ENCODE measurements around the gene UNCX.
"Not testable (repeated sequence)": the region's sequence is repeated elsewhere in the genome, so short reads cannot be mapped to it uniquely, and the experiment has no call there.

The UNCX gene

GRCh38 chr7:1201916-1202315, 30.8 kb upstream of the UNCX start:
- no peaks in the 10 kb centered on the region for H3K79me2 ChIP-seq (ENCODE audit: insufficient read depth, low read length)
- no peak overlapping the region for H3K9ac ChIP-seq (ENCODE audit: low read depth, low read length, poor library complexity, severe bottlenecking)
- H3K4me2 ChIP-seq (ENCODE audit: low read depth, low read length, poor library complexity, severe bottlenecking): no peak overlapping the region
- 0 out of 2 replicates have a peak, but pooled peaks cover 2% of the 10 kb centered on the region for H3F3A ChIP-seq (ENCODE audit: low read depth)
- H3K36me3 ChIP-seq (ENCODE audit: insufficient read depth, low read length): no peaks in the 10 kb centered on the region
- peaks cover 4% of the 10 kb centered on the region for H3K4me1 ChIP-seq (ENCODE audit: insufficient read depth, low read length, poor library complexity, severe bottlenecking)
- H4K20me1 ChIP-seq (ENCODE audit: insufficient read depth, low read length, poor library complexity, severe bottlenecking): no peaks in the 10 kb centered on the region
- no peaks in the 10 kb centered on the region for H3K9me3 ChIP-seq (ENCODE audit: insufficient read depth, low read depth, low read length)
- no peak overlapping the region for H3K4me3 ChIP-seq (ENCODE audit: low read length, poor library complexity, severe bottlenecking)
- TF ChIP-seq EZH2phosphoT487 (IDR thresholded peaks at IDR 0.05; ENCODE audit: borderline replicate concordance): no peak
- TF ChIP-seq, protein P1, sequence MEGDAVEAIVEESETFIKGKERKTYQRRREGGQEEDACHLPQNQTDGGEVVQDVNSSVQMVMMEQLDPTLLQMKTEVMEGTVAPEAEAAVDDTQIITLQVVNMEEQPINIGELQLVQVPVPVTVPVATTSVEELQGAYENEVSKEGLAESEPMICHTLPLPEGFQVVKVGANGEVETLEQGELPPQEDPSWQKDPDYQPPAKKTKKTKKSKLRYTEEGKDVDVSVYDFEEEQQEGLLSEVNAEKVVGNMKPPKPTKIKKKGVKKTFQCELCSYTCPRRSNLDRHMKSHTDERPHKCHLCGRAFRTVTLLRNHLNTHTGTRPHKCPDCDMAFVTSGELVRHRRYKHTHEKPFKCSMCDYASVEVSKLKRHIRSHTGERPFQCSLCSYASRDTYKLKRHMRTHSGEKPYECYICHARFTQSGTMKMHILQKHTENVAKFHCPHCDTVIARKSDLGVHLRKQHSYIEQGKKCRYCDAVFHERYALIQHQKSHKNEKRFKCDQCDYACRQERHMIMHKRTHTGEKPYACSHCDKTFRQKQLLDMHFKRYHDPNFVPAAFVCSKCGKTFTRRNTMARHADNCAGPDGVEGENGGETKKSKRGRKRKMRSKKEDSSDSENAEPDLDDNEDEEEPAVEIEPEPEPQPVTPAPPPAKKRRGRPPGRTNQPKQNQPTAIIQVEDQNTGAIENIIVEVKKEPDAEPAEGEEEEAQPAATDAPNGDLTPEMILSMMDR (conservative IDR thresholded peaks at IDR 0.05; ENCODE audit: low read length): no peak
- H2AFZ ChIP-seq (ENCODE audit: low read length): no peak overlapping the region
- H3K27me3 ChIP-seq (ENCODE audit: insufficient read depth, low read length, poor library complexity, severe bottlenecking): no peaks in the 10 kb centered on the region
- H3K9me2 ChIP-seq (replicated peaks; ENCODE audit: low read depth, low read length): no peaks in the 10 kb centered on the region

DNA sequence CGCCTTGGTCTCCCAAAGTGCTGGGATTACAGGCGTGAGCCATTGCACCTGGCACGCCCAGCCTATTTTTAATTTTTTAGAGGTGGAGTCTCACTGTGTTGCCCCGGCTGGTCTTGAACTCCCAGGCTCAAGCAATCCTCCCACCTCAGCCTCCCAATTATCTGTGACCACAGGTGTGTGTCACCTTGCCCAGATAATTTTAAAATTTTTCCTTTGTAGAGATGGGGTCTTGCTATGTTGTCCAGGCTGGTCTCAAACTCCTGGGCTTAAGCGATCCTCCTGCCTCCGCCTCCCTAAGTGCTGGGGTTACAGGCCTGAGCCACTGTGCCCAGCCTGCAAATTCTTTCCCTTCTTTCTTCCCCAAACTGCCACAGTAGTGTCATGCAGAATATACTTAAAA, 29.8 kb upstream of the UNCX start:
- H4K20me1 ChIP-seq (ENCODE audit: insufficient read depth, low read length, poor library complexity, severe bottlenecking); H2AFZ ChIP-seq (ENCODE audit: low read length); H3K79me2 ChIP-seq (ENCODE audit: insufficient read depth, low read length); H3K4me3 ChIP-seq (ENCODE audit: low read length, poor library complexity, severe bottlenecking); H3K36me3 ChIP-seq (ENCODE audit: insufficient read depth, low read length); H3K9ac ChIP-seq (ENCODE audit: low read depth, low read length, poor library complexity, severe bottlenecking); H3K9me2 ChIP-seq (replicated peaks; ENCODE audit: low read depth, low read length); H3K27me3 ChIP-seq (ENCODE audit: insufficient read depth, low read length, poor library complexity, severe bottlenecking); H3K9me3 ChIP-seq (ENCODE audit: insufficient read depth, low read depth, low read length); H3F3A ChIP-seq (ENCODE audit: low read depth); H3K4me2 ChIP-seq (ENCODE audit: low read depth, low read length, poor library complexity, severe bottlenecking); H3K4me1 ChIP-seq (ENCODE audit: insufficient read depth, low read length, poor library complexity, severe bottlenecking): not testable (repeated sequence)

GRCh38 chr7:1204460-1205140, 28.1 kb upstream of the UNCX start:
- Histone ChIP-seq H2AFZ (ENCODE audit: low read length) (no peak overlapping the region), H4K20me1 (ENCODE audit: insufficient read depth, low read length, poor library complexity, severe bottlenecking) (no peaks in the 10 kb centered on the region), H3K79me2 (ENCODE audit: insufficient read depth, low read length) (no peaks in the 10 kb centered on the region), H3K9me2 (replicated peaks; ENCODE audit: low read depth, low read length) (no peaks in the 10 kb centered on the region), H3K4me3 (ENCODE audit: low read length, poor library complexity, severe bottlenecking) (no peak overlapping the region), H3K36me3 (ENCODE audit: insufficient read depth, low read length) (no peaks in the 10 kb centered on the region), H3K4me1 (ENCODE audit: insufficient read depth, low read length, poor library complexity, severe bottlenecking) (no peaks in the 10 kb centered on the region), H3K9ac (ENCODE audit: low read depth, low read length, poor library complexity, severe bottlenecking) (no peak overlapping the region), H3K9me3 (ENCODE audit: insufficient read depth, low read depth, low read length) (no peaks in the 10 kb centered on the region), H3K4me2 (ENCODE audit: low read depth, low read length, poor library complexity, severe bottlenecking) (no peak overlapping the region), H3F3A (ENCODE audit: low read depth) (no peaks in the 10 kb centered on the region), H3K27me3 (ENCODE audit: insufficient read depth, low read length, poor library complexity, severe bottlenecking) (no peaks in the 10 kb centered on the region)
- no peak for TF ChIP-seq EZH2phosphoT487 (IDR thresholded peaks at IDR 0.05; ENCODE audit: borderline replicate concordance)
- TF ChIP-seq, protein P1 (conservative IDR thresholded peaks at IDR 0.05; ENCODE audit: low read length): no peak

GRCh38 chr7:1205742-1206141, 26.9 kb upstream of the UNCX start:
- not testable (repeated sequence) for H3K4me1 ChIP-seq (ENCODE audit: insufficient read depth, low read length, poor library complexity, severe bottlenecking); H4K20me1 ChIP-seq (ENCODE audit: insufficient read depth, low read length, poor library complexity, severe bottlenecking); H3K27me3 ChIP-seq (ENCODE audit: insufficient read depth, low read length, poor library complexity, severe bottlenecking); H3K36me3 ChIP-seq (ENCODE audit: insufficient read depth, low read length); H2AFZ ChIP-seq (ENCODE audit: low read length); H3K9me2 ChIP-seq (replicated peaks; ENCODE audit: low read depth, low read length); H3K9me3 ChIP-seq (ENCODE audit: insufficient read depth, low read depth, low read length); H3K4me2 ChIP-seq (ENCODE audit: low read depth, low read length, poor library complexity, severe bottlenecking); H3K79me2 ChIP-seq (ENCODE audit: insufficient read depth, low read length); H3K4me3 ChIP-seq (ENCODE audit: low read length, poor library complexity, severe bottlenecking); H3F3A ChIP-seq (ENCODE audit: low read depth); H3K9ac ChIP-seq (ENCODE audit: low read depth, low read length, poor library complexity, severe bottlenecking)
